ENCODE results near the gene SLC25A2. TPM values are rescaled to one million over a fixed set of nuclear protein-coding genes. Genes with fewer than 3 reads are reported as not detected.
"Not testable (repeated sequence)": the region's sequence is repeated elsewhere in the genome, so short reads cannot be mapped to it uniquely, and the experiment has no call there.

SLC25A2 gene
- total and polyA plus RNA-seq, 12 donors = 0.07 to 1.5 (median 0.53) TPM; not detected in 5

GRCh38 chr5:141345327-141345726 lies 41.5 kb upstream of the SLC25A2 start:
- no peaks in the 10 kb centered on the region for H3K36me3 ChIP-seq (replicated peaks in 1 of 2)
- no peak overlapping the region for H3K27ac ChIP-seq
- WGBS, 4 donors = 26 to 54% (median 31%) methylated on average over 8 to 20 of the region's 20 CpGs
- no peak for DNase-seq
- no peaks in the 10 kb centered on the region for H3K27me3 ChIP-seq
- peaks cover 0 to 20% (median 10%) of the 10 kb centered on the region in 3 donors for H3K9me3 ChIP-seq (replicated peaks in 1 of 3)
- intact Hi-C loops (cut with DNase I) = no loop called here
- H3K4me1 ChIP-seq (replicated peaks in 1 of 2) = no peaks in the 10 kb centered on the region
- H3K4me3 ChIP-seq = no peak overlapping the region
- TF ChIP-seq CTCF (IDR thresholded peaks at IDR 0.05) (no peak), POLR2A (IDR thresholded peaks at IDR 0.05) (no peak)

GRCh38 chr5:141343953-141344463 lies 40.2 kb upstream of the SLC25A2 start:
- 17 to 36% (median 28%) methylated on average over 10 to 31 of the region's 31 CpGs for WGBS, 4 donors
- TF ChIP-seq POLR2A (IDR thresholded peaks at IDR 0.05) = no peak
- peak in 1 of 6 experiments; percentile 2 for TF ChIP-seq CTCF (IDR thresholded peaks at IDR 0.05)
- H3K27me3 ChIP-seq = no peaks in the 10 kb centered on the region
- peaks cover 0 to 20% (median 10%) of the 10 kb centered on the region in 3 donors for H3K9me3 ChIP-seq (replicated peaks in 1 of 3)
- intact Hi-C loops (cut with DNase I) = no loop called here
- peak overlapping the region in 1 of 4 donors; percentile 16 for H3K4me3 ChIP-seq
- no peaks in the 10 kb centered on the region for H3K4me1 ChIP-seq (replicated peaks in 1 of 2)
- no peak for DNase-seq
- no peak overlapping the region for H3K27ac ChIP-seq
- no peaks in the 10 kb centered on the region for H3K36me3 ChIP-seq (replicated peaks in 1 of 2)

GRCh38 chr5:141343242-141343952 lies 39.5 kb upstream of the SLC25A2 start, which contains the start of gene PCDHGA3:
Gene PCDHGA3 (plus strand): TSS chr5:141343829. CDS start chr5:141344034, 205 bp downstream.
- Histone ChIP-seq H3K36me3 (replicated peaks in 1 of 2) (no peaks in the 10 kb centered on the region), H3K4me3 (peak within 1 kb of the TSS in 1 of 4 donors; percentile 16), H3K27me3 (no peaks in the 10 kb centered on the region), H3K27ac (no peak within 1 kb of the TSS), H3K4me1 (replicated peaks in 1 of 2) (no peaks in the 10 kb centered on the region), H3K9me3 (replicated peaks in 1 of 3) (peaks cover 0 to 20% (median 10%) of the 10 kb centered on the region in 3 donors)
- DNase-seq = peak in 1 of 7 donors; percentile 32
- TF ChIP-seq CTCF (IDR thresholded peaks at IDR 0.05) = peak in 4 of 6 experiments; percentile 9 to 33 (median 18)
- TF ChIP-seq POLR2A (IDR thresholded peaks at IDR 0.05) = no peak
- intact Hi-C loops (cut with DNase I) = no loop called here
- 22 to 29% (median 24%) methylated on average over 9 of the region's 9 CpGs for WGBS, 4 donors

- H3K4me1 ChIP-seq (replicated peaks in 1 of 2) = no peaks in the 10 kb centered on the region
- H3K36me3 ChIP-seq (replicated peaks in 1 of 2) = no peaks in the 10 kb centered on the region
- TF ChIP-seq POLR2A (IDR thresholded peaks at IDR 0.05) = no peak
- no peak for TF ChIP-seq CTCF (IDR thresholded peaks at IDR 0.05)
- DNase-seq = no peak
- peaks cover 0 to 15% (median 10%) of the 10 kb centered on the region in 3 donors for H3K9me3 ChIP-seq (replicated peaks in 1 of 3)
- no peaks in the 10 kb centered on the region for H3K27me3 ChIP-seq
- intact Hi-C loops (cut with DNase I) = no loop called here
- H3K27ac ChIP-seq = no peak overlapping the region
- WGBS, 4 donors = 12 to 39% (median 17%) methylated on average over 1 of the region's 1 CpG
- no peak overlapping the region for H3K4me3 ChIP-seq
These were observed 38.9 kb upstream of the SLC25A2 start for GRCh38 chr5:141342773-141343172.

- intact Hi-C loops (cut with DNase I); H3K36me3 ChIP-seq (replicated peaks in 1 of 2); H3K27me3 ChIP-seq; H3K27ac ChIP-seq; H3K9me3 ChIP-seq (replicated peaks in 1 of 3); DNase-seq; H3K4me1 ChIP-seq (replicated peaks in 1 of 2); H3K4me3 ChIP-seq: not testable (repeated sequence)
- WGBS, 4 donors = 49 to 85% (median 59%) methylated on average over 21 to 44 of the region's 45 CpGs
These were observed 37.0 kb upstream of the SLC25A2 start for GRCh38 chr5:141340781-141341354.
